ENCODE measurements around the gene MACROD2. TPM values are rescaled to one million over a fixed set of nuclear protein-coding genes. Genes with fewer than 3 reads are reported as not detected.

Gene MACROD2
- total RNA-seq, 1 experiment from 2014 or later = 1.6 TPM

DNA sequence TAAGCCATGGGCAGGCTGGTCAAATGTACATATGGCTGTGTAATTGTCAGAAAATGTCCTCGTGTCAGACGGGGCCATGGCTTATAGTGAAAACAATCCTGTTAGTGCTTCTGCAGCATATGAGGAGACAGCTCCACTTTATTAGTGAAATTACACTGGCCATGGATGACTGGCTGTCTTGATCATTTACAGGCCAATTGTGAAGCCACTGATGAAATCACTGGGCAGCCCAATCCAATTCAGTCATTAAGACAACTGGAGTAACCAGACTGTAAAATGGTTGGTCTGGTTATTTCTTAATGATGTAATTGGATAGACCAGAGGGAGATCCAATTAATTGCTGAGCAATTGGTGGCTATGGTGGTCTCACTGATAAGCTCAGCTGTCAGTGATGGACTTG is 1828.4 kb downstream of the MACROD2 start:
- no peaks in the 10 kb centered on the region for H3K23me2 ChIP-seq (ENCODE audit: insufficient read length, low read depth, low read length, poor library complexity, severe bottlenecking)
- TF ChIP-seq, protein P1, sequence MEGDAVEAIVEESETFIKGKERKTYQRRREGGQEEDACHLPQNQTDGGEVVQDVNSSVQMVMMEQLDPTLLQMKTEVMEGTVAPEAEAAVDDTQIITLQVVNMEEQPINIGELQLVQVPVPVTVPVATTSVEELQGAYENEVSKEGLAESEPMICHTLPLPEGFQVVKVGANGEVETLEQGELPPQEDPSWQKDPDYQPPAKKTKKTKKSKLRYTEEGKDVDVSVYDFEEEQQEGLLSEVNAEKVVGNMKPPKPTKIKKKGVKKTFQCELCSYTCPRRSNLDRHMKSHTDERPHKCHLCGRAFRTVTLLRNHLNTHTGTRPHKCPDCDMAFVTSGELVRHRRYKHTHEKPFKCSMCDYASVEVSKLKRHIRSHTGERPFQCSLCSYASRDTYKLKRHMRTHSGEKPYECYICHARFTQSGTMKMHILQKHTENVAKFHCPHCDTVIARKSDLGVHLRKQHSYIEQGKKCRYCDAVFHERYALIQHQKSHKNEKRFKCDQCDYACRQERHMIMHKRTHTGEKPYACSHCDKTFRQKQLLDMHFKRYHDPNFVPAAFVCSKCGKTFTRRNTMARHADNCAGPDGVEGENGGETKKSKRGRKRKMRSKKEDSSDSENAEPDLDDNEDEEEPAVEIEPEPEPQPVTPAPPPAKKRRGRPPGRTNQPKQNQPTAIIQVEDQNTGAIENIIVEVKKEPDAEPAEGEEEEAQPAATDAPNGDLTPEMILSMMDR (conservative IDR thresholded peaks at IDR 0.05) = no peak
- H2AFZ ChIP-seq (ENCODE audit: low read length) = no peak overlapping the region

More for the DNA sequence above, 1828.4 kb downstream of the MACROD2 start:
- Histone ChIP-seq H3K23ac (ENCODE audit: insufficient read length, low read depth, low read length) (no peak overlapping the region), H3K9ac (ENCODE audit: extremely low read depth, insufficient read length, low read length) (no peak overlapping the region), H3K27me3 (ENCODE audit: insufficient read depth, low read length) (no peaks in the 10 kb centered on the region), H3K4me1 (ENCODE audit: insufficient read depth, low read length) (peaks cover 4% of the 10 kb centered on the region; the same call in 1 of the 2 replicates), H4K8ac (replicated peaks; ENCODE audit: insufficient read length, low read depth, low read length) (no peak overlapping the region), H3K9me3 (ENCODE audit: control insufficient read depth, low read depth, low read length) (no peaks in the 10 kb centered on the region), H3K27ac (ENCODE audit: insufficient read length, low read depth, low read length) (no peak overlapping the region), H2AK5ac (ENCODE audit: insufficient read length, low read length) (no peak overlapping the region), H2BK120ac (ENCODE audit: low read depth, low read length, poor library complexity, severe bottlenecking) (no peak overlapping the region), H3K18ac (ENCODE audit: insufficient read length, low read depth, low read length) (no peak overlapping the region), H2BK20ac (ENCODE audit: low read depth, low read length, poor library complexity, severe bottlenecking) (no peak overlapping the region), H3K79me2 (ENCODE audit: insufficient read depth, low read length) (no peaks in the 10 kb centered on the region), H3T11ph (ENCODE audit: low read length) (no peak overlapping the region), H3K4ac (ENCODE audit: low read depth, low read length) (no peak overlapping the region), H2BK12ac (ENCODE audit: insufficient read length, low read depth, low read length) (no peak overlapping the region), H4K91ac (ENCODE audit: insufficient read length, low read depth, low read length) (no peak overlapping the region), H4K20me1 (ENCODE audit: control insufficient read depth, insufficient read depth, insufficient read length) (no peaks in the 10 kb centered on the region), H2BK5ac (ENCODE audit: insufficient read length, low read length) (no peak overlapping the region), H3K56ac (ENCODE audit: insufficient read length, low read depth, low read length) (no peak overlapping the region), H3K79me1 (ENCODE audit: insufficient read depth, low read depth, low read length, poor library complexity, severe bottlenecking) (no peaks in the 10 kb centered on the region), H4K5ac (ENCODE audit: insufficient read length, low read depth, low read length) (no peak overlapping the region), H3K14ac (ENCODE audit: insufficient read depth, low read length) (no peak overlapping the region), H2BK15ac (ENCODE audit: low read depth, low read length) (no peak overlapping the region), H3K4me2 (ENCODE audit: insufficient read depth, insufficient read length, low read length) (no peak overlapping the region)
- no peak for DNase-seq
- peaks cover 16 to 17% of the 10 kb centered on the region in 2 experiments for H3K4me1 Mint-ChIP-seq
- H3K27me3 Mint-ChIP-seq (ENCODE audit: low read depth) = no peaks in the 10 kb centered on the region
- no peaks in the 10 kb centered on the region for H3K9me3 Mint-ChIP-seq
- H3K36me3 Mint-ChIP-seq (ENCODE audit: insufficient read depth in 1 of 3, low read depth in 3 of 3) = no peaks in the 10 kb centered on the region
- no CpG with 5 or more reads among the region's 2 CpGs for WGBS (ENCODE audit: extremely low coverage, insufficient read length, low lambda C conversion rate)
- no peak overlapping the region for H3K27ac Mint-ChIP-seq
- H3K4me3 Mint-ChIP-seq = no peak overlapping the region

Data from H9 (cell line).